Smooth muscle cell (in vitro differentiated cells): ENCODE results near the gene MYH11. TPM values are rescaled to one million over a fixed set of nuclear protein-coding genes. Genes with fewer than 3 reads are reported as not detected.

Source experiments
- DNase-seq: peaks from one replicate; lab custom pipeline; 2025; ENCODE audit not compliant: unreplicated experiment; lab: John Stamatoyannopoulos, UW
- H2AFZ ChIP-seq: fragments of 200-600 bp; sonication (generic); 2 replicates; pipeline ENCODE4 v1.6.0; 2016; ENCODE audit warnings: antibody characterized with exemption, low read depth, mild to moderate bottlenecking
- H3F3A ChIP-seq: fragments of 200-600 bp; sonication (generic); 2 replicates; pipeline ENCODE4 v1.6.0; 2017; ENCODE audit warnings: antibody characterized with exemption, low read depth
- H3K27ac ChIP-seq: fragments of 200-600 bp; sonication (generic); 2 replicates; pipeline ENCODE4 v1.5.1; 2016; ENCODE audit warnings: low read depth, mild to moderate bottlenecking
- H3K27me3 ChIP-seq: fragments of 200-600 bp; sonication (generic); 2 replicates; pipeline ENCODE4 v1.6.1; 2016; ENCODE audit warnings: low read depth, mild to moderate bottlenecking
- H3K36me3 ChIP-seq: fragments of 200-600 bp; sonication (generic); 2 replicates; pipeline ENCODE4 v1.5.1; 2016; ENCODE audit warnings: low read depth
- H3K4me1 ChIP-seq: fragments of 200-600 bp; sonication (generic); 2 replicates; pipeline ENCODE4 v1.5.1; 2016; ENCODE audit warnings: low read depth
- H3K4me2 ChIP-seq: fragments of 200-600 bp; sonication (generic); 2 replicates; pipeline ENCODE4 v1.6.0; 2016; ENCODE audit warnings: mild to moderate bottlenecking
- H3K4me3 ChIP-seq: fragments of 200-600 bp; sonication (generic); 2 replicates; pipeline ENCODE4 v1.5.1; 2016; ENCODE audit warnings: mild to moderate bottlenecking
- H3K79me2 ChIP-seq: fragments of 200-600 bp; sonication (generic); 2 replicates; pipeline ENCODE4 v1.6.0; 2016; ENCODE audit warnings: low read depth, mild to moderate bottlenecking
- H3K9ac ChIP-seq: fragments of 200-600 bp; sonication (generic); 2 replicates; pipeline ENCODE4 v1.6.0; 2016; ENCODE audit warnings: low read depth
- H3K9me3 ChIP-seq: fragments of 200-600 bp; sonication (generic); replicated peaks from 2 replicates; pipeline ENCODE4 v1.5.1; 2016; ENCODE audit warnings: low read depth
- H4K20me1 ChIP-seq: fragments of 200-600 bp; sonication (generic); 2 replicates; pipeline ENCODE4 v1.6.0; 2016; ENCODE audit warnings: low read depth
- CTCF ChIP-seq: fragments of 200-600 bp; sonication (generic); IDR thresholded peaks from 2 replicates; pipeline ENCODE4 v1.5.1; 2017; ENCODE audit warnings: borderline replicate concordance, mild to moderate bottlenecking, antibody characterized with exemption; ENCODE audit not compliant: insufficient read depth, poor library complexity, severe bottlenecking
- WGBS: methylation state at CpG from one replicate; pipeline ENCODE4 v1.1.7; 2016; ENCODE audit warnings: low lambda C conversion rate; 5-methylcytosine and 5-hydroxymethylcytosine counted together
- polyA plus RNA-seq: library from polyadenylated mRNA; unstranded; fragments of >200 nt; fragmentation: Nextera tagmentation; extraction: Ambion mirVana; gene quantifications from 2 replicates; pipeline ENCODE4 v1.2.1, GENCODE V29; 2016
- total RNA-seq: library from RNA; depleted of rRNA; stranded (reverse); fragments of >200 nt; gene quantifications from 2 replicates; pipeline ENCODE4 v1.2.3, GENCODE V29; 2014

MYH11 gene
- total and polyA plus RNA-seq, 2 experiments from 2014 or later: 0.58 TPM; not detected in 1

GRCh38 chr16:15832241-15832640, 24.6 kb downstream of the MYH11 start:
- TF ChIP-seq CTCF: no peak
- Histone ChIP-seq H3K4me1 (no peaks in the 10 kb centered on the region), H4K20me1 (no peaks in the 10 kb centered on the region), H3K79me2 (no peaks in the 10 kb centered on the region), H3K9ac (no peak overlapping the region), H3K4me2 (no peak overlapping the region), H3K27me3 (peaks cover 65% of the 10 kb centered on the region), H3K36me3 (no peaks in the 10 kb centered on the region), H3K9me3 (no peaks in the 10 kb centered on the region), H3K27ac (no peak overlapping the region), H3F3A (no peaks in the 10 kb centered on the region), H2AFZ (no peak overlapping the region), H3K4me3 (no peak overlapping the region)
- DNase-seq: no peak
- WGBS: 94% methylated on average over 6 of the region's 6 CpGs

- no peak for DNase-seq
- no peaks in the 10 kb centered on the region for H4K20me1 ChIP-seq
- no peak overlapping the region for H2AFZ ChIP-seq
- H3K4me1 ChIP-seq: no peaks in the 10 kb centered on the region
- WGBS: 85% methylated on average over 6 of the region's 6 CpGs
- H3K4me2 ChIP-seq: no peak overlapping the region
- H3K9me3 ChIP-seq: no peaks in the 10 kb centered on the region
- no peaks in the 10 kb centered on the region for H3K79me2 ChIP-seq
- H3K36me3 ChIP-seq: no peaks in the 10 kb centered on the region
- no peak for TF ChIP-seq CTCF
- no peak overlapping the region for H3K27ac ChIP-seq
- no peaks in the 10 kb centered on the region for H3F3A ChIP-seq
- H3K27me3 ChIP-seq: peaks cover 77% of the 10 kb centered on the region
- no peak overlapping the region for H3K4me3 ChIP-seq
- no peak overlapping the region for H3K9ac ChIP-seq
Observed at GRCh38 chr16:15830832-15831451, 25.9 kb downstream of the MYH11 start.

GRCh38 chr16:15829460-15829859, 27.4 kb downstream of the MYH11 start:
- H3K9ac ChIP-seq: no peak overlapping the region
- H3K4me3 ChIP-seq: no peak overlapping the region
- no peaks in the 10 kb centered on the region for H3K36me3 ChIP-seq
- H3K27me3 ChIP-seq: peaks cover 84% of the 10 kb centered on the region
- H3K4me2 ChIP-seq: no peak overlapping the region
- no peaks in the 10 kb centered on the region for H3F3A ChIP-seq
- no peak for TF ChIP-seq CTCF
- 72% methylated on average over 9 of the region's 9 CpGs for WGBS
- no peaks in the 10 kb centered on the region for H3K4me1 ChIP-seq
- no peak for DNase-seq
- H3K79me2 ChIP-seq: no peaks in the 10 kb centered on the region
- no peak overlapping the region for H3K27ac ChIP-seq
- H4K20me1 ChIP-seq: no peaks in the 10 kb centered on the region
- no peaks in the 10 kb centered on the region for H3K9me3 ChIP-seq
- no peak overlapping the region for H2AFZ ChIP-seq

GRCh38 chr16:15827709-15828343, 29.0 kb downstream of the MYH11 start:
- no peaks in the 10 kb centered on the region for H3K9me3 ChIP-seq
- DNase-seq: no peak
- no peaks in the 10 kb centered on the region for H3K36me3 ChIP-seq
- H3F3A ChIP-seq: no peaks in the 10 kb centered on the region
- H3K4me3 ChIP-seq: no peak overlapping the region
- no peak overlapping the region for H3K9ac ChIP-seq
- no peaks in the 10 kb centered on the region for H3K4me1 ChIP-seq
- WGBS: 90% methylated on average over 11 of the region's 11 CpGs
- H3K4me2 ChIP-seq: no peak overlapping the region
- TF ChIP-seq CTCF: no peak
- H3K79me2 ChIP-seq: no peaks in the 10 kb centered on the region
- no peaks in the 10 kb centered on the region for H4K20me1 ChIP-seq
- H2AFZ ChIP-seq: no peak overlapping the region
- no peak overlapping the region for H3K27ac ChIP-seq
- peaks cover 86% of the 10 kb centered on the region for H3K27me3 ChIP-seq
